Parathyroid adenoma (tissue), 2 donors: ENCODE data around the gene ERCC8.

Source experiments
- H2AFZ ChIP-seq: fragments of 300-600 bp; sonication (generic); one replicate; pipeline ENCODE4 v1.7.0; 2017; ENCODE audit warnings: antibody characterized with exemption, mild to moderate bottlenecking
- H3K27ac ChIP-seq: fragments of 300-600 bp; sonication (generic); one replicate; pipeline ENCODE4 v1.7.0; 2017
- H3K27me3 ChIP-seq: fragments of 300-600 bp; sonication (generic); one replicate; pipeline ENCODE4 v1.7.0; 2017; ENCODE audit warnings: low read length; ENCODE audit not compliant: control insufficient read depth, insufficient read depth
- H3K36me3 ChIP-seq: fragments of 300-600 bp; sonication (generic); one replicate; pipeline ENCODE4 v1.7.0; 2017; ENCODE audit warnings: low read length; ENCODE audit not compliant: control insufficient read depth, insufficient read depth
- H3K4me1 ChIP-seq: fragments of 300-600 bp; sonication (generic); one replicate; pipeline ENCODE4 v1.7.0; 2017; ENCODE audit warnings: control low read depth
- H3K4me2 ChIP-seq: fragments of 300-600 bp; sonication (generic); one replicate; pipeline ENCODE4 v1.7.0; 2017; ENCODE audit warnings: low read length
- H3K4me3 ChIP-seq: fragments of 300-600 bp; sonication (generic); one replicate; pipeline ENCODE4 v1.7.0; 2017; ENCODE audit warnings: low read depth, low read length
- H3K79me2 ChIP-seq: fragments of 300-600 bp; sonication (generic); one replicate; pipeline ENCODE4 v1.7.0; 2017; ENCODE audit warnings: control low read depth
- H3K9ac ChIP-seq: fragments of 300-600 bp; sonication (generic); one replicate; pipeline ENCODE4 v1.7.0; 2017; ENCODE audit warnings: mild to moderate bottlenecking
- H3K9me3 ChIP-seq: fragments of 300-600 bp; sonication (generic); one replicate; pipeline ENCODE4 v1.7.0; 2017; ENCODE audit warnings: low read length; ENCODE audit not compliant: control insufficient read depth
- TF ChIP-seq, protein P1 (sequence below): fragments of 300-600 bp; sonication (generic); IDR thresholded peaks from one replicate; pipeline ENCODE4 v1.7.0; 2017; ENCODE audit warnings: antibody characterized with exemption, mild to moderate bottlenecking
- donor health status: primary hyperparathyroidism.

The ERCC8 gene

DNA sequence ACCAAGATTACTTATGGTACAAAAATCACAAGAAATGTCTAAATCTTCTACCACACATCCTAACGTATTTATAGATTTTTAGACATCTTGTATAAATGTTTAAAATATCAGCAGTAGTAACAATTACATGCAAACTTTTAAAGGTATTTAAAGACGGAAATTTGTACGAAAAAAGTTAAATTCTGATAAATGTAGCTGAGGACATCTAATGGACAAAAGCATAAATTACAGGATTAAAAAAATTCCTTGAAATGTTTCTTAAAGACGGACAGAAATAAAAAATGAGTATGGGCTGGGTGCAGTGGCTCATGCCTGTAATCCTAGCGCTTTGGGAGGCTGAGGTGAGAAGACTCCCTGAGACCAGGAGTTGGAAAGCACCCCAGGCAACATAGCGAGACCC lies 15.8 kb downstream of the ERCC8 start:
- H3K9ac ChIP-seq, result no peak overlapping the region
- no peaks in the 10 kb centered on the region for H3K27me3 ChIP-seq
- H3K36me3 ChIP-seq, result no peaks in the 10 kb centered on the region
- no peak overlapping the region for H3K4me3 ChIP-seq
- TF ChIP-seq, protein P1, sequence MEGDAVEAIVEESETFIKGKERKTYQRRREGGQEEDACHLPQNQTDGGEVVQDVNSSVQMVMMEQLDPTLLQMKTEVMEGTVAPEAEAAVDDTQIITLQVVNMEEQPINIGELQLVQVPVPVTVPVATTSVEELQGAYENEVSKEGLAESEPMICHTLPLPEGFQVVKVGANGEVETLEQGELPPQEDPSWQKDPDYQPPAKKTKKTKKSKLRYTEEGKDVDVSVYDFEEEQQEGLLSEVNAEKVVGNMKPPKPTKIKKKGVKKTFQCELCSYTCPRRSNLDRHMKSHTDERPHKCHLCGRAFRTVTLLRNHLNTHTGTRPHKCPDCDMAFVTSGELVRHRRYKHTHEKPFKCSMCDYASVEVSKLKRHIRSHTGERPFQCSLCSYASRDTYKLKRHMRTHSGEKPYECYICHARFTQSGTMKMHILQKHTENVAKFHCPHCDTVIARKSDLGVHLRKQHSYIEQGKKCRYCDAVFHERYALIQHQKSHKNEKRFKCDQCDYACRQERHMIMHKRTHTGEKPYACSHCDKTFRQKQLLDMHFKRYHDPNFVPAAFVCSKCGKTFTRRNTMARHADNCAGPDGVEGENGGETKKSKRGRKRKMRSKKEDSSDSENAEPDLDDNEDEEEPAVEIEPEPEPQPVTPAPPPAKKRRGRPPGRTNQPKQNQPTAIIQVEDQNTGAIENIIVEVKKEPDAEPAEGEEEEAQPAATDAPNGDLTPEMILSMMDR, result no peak
- H3K79me2 ChIP-seq, result no peaks in the 10 kb centered on the region
- H3K9me3 ChIP-seq, result no peaks in the 10 kb centered on the region
- no peak overlapping the region for H3K4me2 ChIP-seq
- H2AFZ ChIP-seq, result no peak overlapping the region
- H3K27ac ChIP-seq, result no peak overlapping the region
- no peaks in the 10 kb centered on the region for H3K4me1 ChIP-seq

DNA sequence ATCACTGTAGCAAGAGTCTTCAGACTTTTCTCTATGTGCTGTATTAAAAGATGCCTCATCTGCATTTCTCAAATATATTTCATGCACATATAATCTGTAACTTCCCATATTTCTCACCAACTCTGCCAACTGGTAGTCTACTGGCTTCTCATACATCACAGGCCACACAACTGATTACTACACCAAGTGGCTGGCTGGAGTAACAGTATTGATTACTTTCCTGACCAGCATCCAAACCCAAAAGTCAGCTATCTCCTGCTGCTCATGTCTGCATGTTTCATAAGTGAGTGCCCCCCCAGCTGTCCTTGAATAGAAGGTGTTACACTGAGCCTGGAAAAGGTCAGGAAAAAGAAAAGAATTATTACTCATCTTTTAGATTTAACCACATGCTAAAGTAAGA lies 17.4 kb downstream of the ERCC8 start:
- no peak overlapping the region for H3K4me3 ChIP-seq
- no peak overlapping the region for H2AFZ ChIP-seq
- TF ChIP-seq, protein P1, result no peak
- H3K4me1 ChIP-seq, result no peaks in the 10 kb centered on the region
- H3K4me2 ChIP-seq, result no peak overlapping the region
- H3K79me2 ChIP-seq, result no peaks in the 10 kb centered on the region
- no peaks in the 10 kb centered on the region for H3K9me3 ChIP-seq
- H3K36me3 ChIP-seq, result no peaks in the 10 kb centered on the region
- no peak overlapping the region for H3K9ac ChIP-seq
- no peak overlapping the region for H3K27ac ChIP-seq
- no peaks in the 10 kb centered on the region for H3K27me3 ChIP-seq

DNA sequence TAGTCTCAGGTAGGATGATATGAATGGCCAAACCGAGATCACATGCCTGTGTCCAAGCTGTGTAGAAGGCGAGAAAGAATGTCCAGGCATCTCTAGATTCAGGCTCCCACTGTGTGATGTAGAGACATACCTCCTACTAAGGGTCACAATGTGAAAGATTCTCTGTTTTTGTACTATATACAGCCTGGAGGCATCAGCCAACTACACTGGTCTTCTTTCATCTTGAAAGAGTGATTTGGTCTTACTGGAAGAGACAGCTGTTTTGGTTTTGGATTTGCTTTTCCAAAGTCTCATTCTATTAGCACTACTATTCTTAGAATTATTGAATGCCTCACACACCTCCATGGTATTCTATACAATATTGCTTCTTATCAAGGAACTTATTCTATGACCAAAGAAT lies 26.4 kb downstream of the ERCC8 start:
- no peaks in the 10 kb centered on the region for H3K9me3 ChIP-seq
- H3K9ac ChIP-seq, result no peak overlapping the region
- H3K79me2 ChIP-seq, result no peaks in the 10 kb centered on the region
- no peak overlapping the region for H3K4me2 ChIP-seq
- no peaks in the 10 kb centered on the region for H3K4me1 ChIP-seq
- H3K27me3 ChIP-seq, result no peaks in the 10 kb centered on the region
- TF ChIP-seq, protein P1, result no peak
- no peak overlapping the region for H2AFZ ChIP-seq
- H3K27ac ChIP-seq, result no peak overlapping the region
- H3K4me3 ChIP-seq, result no peak overlapping the region
- H3K36me3 ChIP-seq, result no peaks in the 10 kb centered on the region

DNA sequence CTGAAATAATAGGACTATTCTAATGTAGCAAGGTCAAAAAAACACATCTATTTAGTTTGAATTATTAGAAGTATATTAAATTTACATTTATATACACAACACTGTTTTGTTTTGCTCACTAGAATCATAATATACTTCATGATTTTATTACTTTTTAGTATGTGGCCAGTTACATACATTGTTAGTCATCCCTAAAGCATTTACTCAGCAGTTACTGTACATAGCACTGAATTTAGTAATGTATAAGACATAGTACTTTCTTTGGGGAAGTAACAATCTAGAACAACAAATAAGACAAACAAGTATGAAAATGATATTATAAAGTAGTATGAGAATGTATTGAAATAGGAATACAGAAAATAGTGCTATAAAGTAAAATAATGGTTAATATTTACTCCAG lies 28.2 kb downstream of the ERCC8 start:
- no peaks in the 10 kb centered on the region for H3K9me3 ChIP-seq
- no peak overlapping the region for H3K9ac ChIP-seq
- H3K4me2 ChIP-seq, result no peak overlapping the region
- no peak overlapping the region for H3K27ac ChIP-seq
- no peaks in the 10 kb centered on the region for H3K27me3 ChIP-seq
- H2AFZ ChIP-seq, result no peak overlapping the region
- H3K79me2 ChIP-seq, result no peaks in the 10 kb centered on the region
- H3K36me3 ChIP-seq, result no peaks in the 10 kb centered on the region
- TF ChIP-seq, protein P1, result no peak
- no peak overlapping the region for H3K4me3 ChIP-seq
- no peaks in the 10 kb centered on the region for H3K4me1 ChIP-seq

DNA sequence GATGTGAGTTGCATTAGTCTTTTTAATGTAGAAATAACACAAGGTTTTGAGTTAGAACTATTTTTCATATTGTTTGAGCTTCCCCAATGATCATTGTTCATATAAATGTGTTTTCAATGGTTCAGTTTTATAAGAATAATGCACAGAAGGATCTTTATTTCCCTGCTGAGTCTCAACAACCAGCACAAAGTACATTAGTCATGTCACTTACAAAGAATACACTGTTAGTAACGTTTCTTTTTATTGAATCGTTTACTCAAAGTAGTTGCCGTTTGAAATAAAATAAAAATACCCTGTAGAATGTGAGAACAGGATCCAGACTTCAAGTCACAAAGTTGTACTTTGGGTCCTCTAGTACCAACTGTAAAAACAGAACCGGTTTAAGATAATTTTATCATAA lies 41.5 kb downstream of the ERCC8 start:
- no peaks in the 10 kb centered on the region for H3K9me3 ChIP-seq
- H3K4me3 ChIP-seq, result no peak overlapping the region
- no peak overlapping the region for H2AFZ ChIP-seq
- H3K4me1 ChIP-seq, result peaks cover 3% of the 10 kb centered on the region
- H3K4me2 ChIP-seq, result no peak overlapping the region
- H3K27ac ChIP-seq, result no peak overlapping the region
- no peaks in the 10 kb centered on the region for H3K27me3 ChIP-seq
- TF ChIP-seq, protein P1, result no peak
- no peaks in the 10 kb centered on the region for H3K36me3 ChIP-seq
- no peak overlapping the region for H3K9ac ChIP-seq
- no peaks in the 10 kb centered on the region for H3K79me2 ChIP-seq
